ENCODE data around the gene POU2AF3. TPM values are rescaled to one million over a fixed set of nuclear protein-coding genes. Genes with fewer than 3 reads are reported as not detected.

Gene POU2AF3
- polyA plus RNA-seq, 1 donor (not counting 4 experiments of a cell fraction or from before 2014, with no cell fraction given), result not detected

DNA sequence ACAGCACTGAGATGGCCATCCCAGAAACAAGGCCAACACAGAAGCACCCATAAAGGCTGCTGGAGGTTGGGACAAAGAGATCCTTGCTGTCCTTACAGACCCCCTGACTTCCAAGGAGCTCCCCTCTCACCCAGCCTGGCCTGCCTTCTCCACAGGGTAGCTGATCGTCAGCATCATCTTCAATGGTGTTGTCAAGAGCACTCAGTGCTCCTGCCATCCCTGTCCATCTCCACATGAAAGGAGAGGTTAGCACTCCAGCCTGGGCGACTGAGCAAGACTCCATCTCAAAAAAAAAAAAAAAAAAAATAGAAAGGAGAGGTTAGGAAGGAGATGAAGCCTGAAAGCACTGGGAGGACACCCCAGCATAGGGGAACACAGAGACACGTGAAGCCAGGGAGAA is 2.1 kb upstream of the POU2AF3 start:
- Histone ChIP-seq H4K20me1 (ENCODE audit: control insufficient read depth, extremely low read depth, insufficient read depth, low read length) (no peaks in the 10 kb centered on the region), H3K9ac (ENCODE audit: control insufficient read depth, extremely low read depth, insufficient read depth, low read length) (no peak overlapping the region), H3K27me3 (ENCODE audit: control insufficient read depth, extremely low read depth, insufficient read depth, low read length) (peaks cover 33% of the 10 kb centered on the region), H3K79me2 (ENCODE audit: control insufficient read depth, insufficient read depth, low read length) (no peaks in the 10 kb centered on the region), H3K4me2 (ENCODE audit: control insufficient read depth, extremely low read depth, insufficient read depth, low read depth, low read length) (no peak overlapping the region), H3K9me3 (ENCODE audit: control insufficient read depth, low read depth, low read length) (no peaks in the 10 kb centered on the region), H3K4me1 (ENCODE audit: control insufficient read depth, extremely low read depth, insufficient read depth, low read length) (no peaks in the 10 kb centered on the region), H3K4me3 (ENCODE audit: control insufficient read depth in 2 of 3, extremely low read depth in 1 of 3, insufficient read depth in 2 of 3, low read depth in 1 of 3, low read length in 3 of 3) (no peak overlapping the region), H3K27ac (ENCODE audit: control insufficient read depth, insufficient read depth, low read length) (no peak overlapping the region), H3K36me3 (ENCODE audit: control insufficient read depth in 2 of 2, extremely low read depth in 1 of 2, insufficient read depth in 2 of 2, low read length in 2 of 2) (no peaks in the 10 kb centered on the region), H2AFZ (ENCODE audit: control insufficient read depth, low read length) (no peak overlapping the region), H3K9me1 (ENCODE audit: control insufficient read depth, extremely low read depth, insufficient read depth, low read length) (no peaks in the 10 kb centered on the region)
- TF ChIP-seq EZH2 (IDR thresholded peaks at IDR 0.05; ENCODE audit: low read length), result no peak
- TF ChIP-seq, protein P1, sequence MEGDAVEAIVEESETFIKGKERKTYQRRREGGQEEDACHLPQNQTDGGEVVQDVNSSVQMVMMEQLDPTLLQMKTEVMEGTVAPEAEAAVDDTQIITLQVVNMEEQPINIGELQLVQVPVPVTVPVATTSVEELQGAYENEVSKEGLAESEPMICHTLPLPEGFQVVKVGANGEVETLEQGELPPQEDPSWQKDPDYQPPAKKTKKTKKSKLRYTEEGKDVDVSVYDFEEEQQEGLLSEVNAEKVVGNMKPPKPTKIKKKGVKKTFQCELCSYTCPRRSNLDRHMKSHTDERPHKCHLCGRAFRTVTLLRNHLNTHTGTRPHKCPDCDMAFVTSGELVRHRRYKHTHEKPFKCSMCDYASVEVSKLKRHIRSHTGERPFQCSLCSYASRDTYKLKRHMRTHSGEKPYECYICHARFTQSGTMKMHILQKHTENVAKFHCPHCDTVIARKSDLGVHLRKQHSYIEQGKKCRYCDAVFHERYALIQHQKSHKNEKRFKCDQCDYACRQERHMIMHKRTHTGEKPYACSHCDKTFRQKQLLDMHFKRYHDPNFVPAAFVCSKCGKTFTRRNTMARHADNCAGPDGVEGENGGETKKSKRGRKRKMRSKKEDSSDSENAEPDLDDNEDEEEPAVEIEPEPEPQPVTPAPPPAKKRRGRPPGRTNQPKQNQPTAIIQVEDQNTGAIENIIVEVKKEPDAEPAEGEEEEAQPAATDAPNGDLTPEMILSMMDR (optimal IDR thresholded peaks at IDR 0.05 in 1 of 3, IDR thresholded peaks at IDR 0.05 in 1 of 3, conservative IDR thresholded peaks at IDR 0.05 in 1 of 3; ENCODE audit: extremely low read depth in 1 of 3, insufficient read depth in 2 of 3, low read length in 3 of 3), result no peak
- FAIRE-seq (no peak), DNase-seq (ENCODE audit: low read depth, low spot score) (no peak)
- dilution Hi-C loops (cut with MboI; ENCODE audit: extremely low pct_ligation_motif_present, low sequenced_read_pairs), result loop anchor here (25.0 kb wide), 1 partner anchor 141 kb away; no protein-coding TSS in a partner anchor

DNA sequence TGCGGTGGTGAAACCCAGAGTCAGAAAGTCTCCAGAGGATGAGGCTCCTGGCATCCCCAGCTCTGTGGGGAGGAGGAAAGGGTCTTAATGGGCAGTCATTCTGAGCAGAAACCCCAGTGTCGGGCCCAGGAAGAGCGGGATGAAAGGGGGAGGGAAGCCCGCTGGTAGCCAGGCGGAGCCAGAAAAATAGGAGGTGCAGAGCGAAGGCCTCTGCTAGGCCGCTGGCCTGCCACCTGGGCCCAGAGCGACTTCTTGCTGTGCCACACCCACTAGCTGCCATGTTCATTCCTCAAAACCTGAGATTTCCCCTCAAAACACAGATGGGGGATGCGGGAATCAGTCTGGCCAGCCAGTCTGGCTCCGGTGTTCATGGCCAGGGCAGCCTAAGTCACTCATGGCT is 650 bp upstream of the POU2AF3 start:
- Histone ChIP-seq H3K9me3 (ENCODE audit: control insufficient read depth, low read depth, low read length) (no peaks in the 10 kb centered on the region), H3K27ac (ENCODE audit: control insufficient read depth, insufficient read depth, low read length) (no peak overlapping the region), H3K79me2 (ENCODE audit: control insufficient read depth, insufficient read depth, low read length) (no peaks in the 10 kb centered on the region), H2AFZ (ENCODE audit: control insufficient read depth, low read length) (no peak overlapping the region), H3K9ac (ENCODE audit: control insufficient read depth, extremely low read depth, insufficient read depth, low read length) (no peak overlapping the region), H4K20me1 (ENCODE audit: control insufficient read depth, extremely low read depth, insufficient read depth, low read length) (no peaks in the 10 kb centered on the region), H3K36me3 (ENCODE audit: control insufficient read depth in 2 of 2, extremely low read depth in 1 of 2, insufficient read depth in 2 of 2, low read length in 2 of 2) (no peaks in the 10 kb centered on the region), H3K27me3 (ENCODE audit: control insufficient read depth, extremely low read depth, insufficient read depth, low read length) (peaks cover 38% of the 10 kb centered on the region), H3K4me1 (ENCODE audit: control insufficient read depth, extremely low read depth, insufficient read depth, low read length) (no peaks in the 10 kb centered on the region), H3K4me3 (ENCODE audit: control insufficient read depth in 2 of 3, extremely low read depth in 1 of 3, insufficient read depth in 2 of 3, low read depth in 1 of 3, low read length in 3 of 3) (no peak overlapping the region), H3K4me2 (ENCODE audit: control insufficient read depth, extremely low read depth, insufficient read depth, low read depth, low read length) (no peak overlapping the region), H3K9me1 (ENCODE audit: control insufficient read depth, extremely low read depth, insufficient read depth, low read length) (no peaks in the 10 kb centered on the region)
- FAIRE-seq (no peak), DNase-seq (ENCODE audit: low read depth, low spot score) (no peak)
- dilution Hi-C loops (cut with MboI; ENCODE audit: extremely low pct_ligation_motif_present, low sequenced_read_pairs), result loop anchor here (25.0 kb wide), 1 partner anchor 140 kb away; no protein-coding TSS in a partner anchor
- TF ChIP-seq, protein P1 (optimal IDR thresholded peaks at IDR 0.05 in 1 of 3, IDR thresholded peaks at IDR 0.05 in 1 of 3, conservative IDR thresholded peaks at IDR 0.05 in 1 of 3; ENCODE audit: extremely low read depth in 1 of 3, insufficient read depth in 2 of 3, low read length in 3 of 3), result no peak
- no peak for TF ChIP-seq EZH2 (IDR thresholded peaks at IDR 0.05; ENCODE audit: low read length)

Data from keratinocyte (primary cell).